ENCODE results near the gene ATP5PD.

ATP5PD gene

GRCh38 chr17:75069783-75070182 lies 23.0 kb upstream of the ATP5PD start:
- Histone ChIP-seq H2AFZ (ENCODE audit: low read depth, low read length) (no peak overlapping the region), H4K20me1 (ENCODE audit: insufficient read depth, low read length) (no peaks in the 10 kb centered on the region), H3K4me1 (ENCODE audit: insufficient read depth, low read length) (peaks cover 31% of the 10 kb centered on the region), H3K27ac (ENCODE audit: low read length) (no peak overlapping the region), H3K79me2 (ENCODE audit: insufficient read depth, low read length) (no peaks in the 10 kb centered on the region), H3K4me3 (ENCODE audit: low read depth in 1 of 2, low read length in 2 of 2) (no peak overlapping the region), H3K36me3 (ENCODE audit: insufficient read depth, low read length) (peaks cover 5% of the 10 kb centered on the region), H3K4me2 (ENCODE audit: insufficient read depth, low read length) (no peak overlapping the region), H3K27me3 (ENCODE audit: insufficient read depth, low read length, poor library complexity) (no peaks in the 10 kb centered on the region), H3K9ac (ENCODE audit: low read depth, low read length) (no peak overlapping the region), H3K9me3 (ENCODE audit: insufficient read depth, low read length, severe bottlenecking) (no peaks in the 10 kb centered on the region)
- ATAC-seq (ENCODE audit: insufficient read depth, low read depth) (no peak), DNase-seq (no peak)
- TF ChIP-seq CTCF (IDR thresholded peaks at IDR 0.05; ENCODE audit: borderline replicate concordance, extremely low read depth, low read length, poor library complexity, severe bottlenecking), result peak; percentile 43
- no peak for TF ChIP-seq EZH2 (IDR thresholded peaks at IDR 0.05; ENCODE audit: borderline replicate concordance, low read depth, low read length, severe bottlenecking)

- H3K4me2 ChIP-seq (ENCODE audit: insufficient read depth, low read length), result no peak overlapping the region
- H3K9ac ChIP-seq (ENCODE audit: low read depth, low read length), result no peak overlapping the region
- no peaks in the 10 kb centered on the region for H3K9me3 ChIP-seq (ENCODE audit: insufficient read depth, low read length, severe bottlenecking)
- no peaks in the 10 kb centered on the region for H3K27me3 ChIP-seq (ENCODE audit: insufficient read depth, low read length, poor library complexity)
- TF ChIP-seq CTCF (IDR thresholded peaks at IDR 0.05; ENCODE audit: borderline replicate concordance, extremely low read depth, low read length, poor library complexity, severe bottlenecking), result no peak
- TF ChIP-seq EZH2 (IDR thresholded peaks at IDR 0.05; ENCODE audit: borderline replicate concordance, low read depth, low read length, severe bottlenecking), result no peak
- H3K36me3 ChIP-seq (ENCODE audit: insufficient read depth, low read length), result peaks cover 16% of the 10 kb centered on the region
- no peak for ATAC-seq (ENCODE audit: insufficient read depth, low read depth)
- no peaks in the 10 kb centered on the region for H3K79me2 ChIP-seq (ENCODE audit: insufficient read depth, low read length)
- no peak overlapping the region for H3K27ac ChIP-seq (ENCODE audit: low read length)
- no peak for DNase-seq
- no peaks in the 10 kb centered on the region for H4K20me1 ChIP-seq (ENCODE audit: insufficient read depth, low read length)
- H2AFZ ChIP-seq (ENCODE audit: low read depth, low read length), result no peak overlapping the region
- H3K4me1 ChIP-seq (ENCODE audit: insufficient read depth, low read length), result peaks cover 31% of the 10 kb centered on the region
- H3K4me3 ChIP-seq (ENCODE audit: low read depth in 1 of 2, low read length in 2 of 2), result no peak overlapping the region
Observed at GRCh38 chr17:75068750-75069149, 22.0 kb upstream of the ATP5PD start.

- Histone ChIP-seq H3K27ac (ENCODE audit: low read length) (peak overlapping the region; percentile 67), H3K79me2 (ENCODE audit: insufficient read depth, low read length) (no peaks in the 10 kb centered on the region), H3K4me3 (ENCODE audit: low read depth in 1 of 2, low read length in 2 of 2) (no peak overlapping the region), H3K4me1 (ENCODE audit: insufficient read depth, low read length) (peaks cover 31% of the 10 kb centered on the region), H3K36me3 (ENCODE audit: insufficient read depth, low read length) (peaks cover 25% of the 10 kb centered on the region), H3K9ac (ENCODE audit: low read depth, low read length) (no peak overlapping the region), H2AFZ (ENCODE audit: low read depth, low read length) (peak overlapping the region; percentile 53; the same call in 1 of the 2 replicates), H3K27me3 (ENCODE audit: insufficient read depth, low read length, poor library complexity) (no peaks in the 10 kb centered on the region), H3K9me3 (ENCODE audit: insufficient read depth, low read length, severe bottlenecking) (no peaks in the 10 kb centered on the region), H3K4me2 (ENCODE audit: insufficient read depth, low read length) (peak overlapping the region; percentile 4; the same call in 1 of the 2 replicates), H4K20me1 (ENCODE audit: insufficient read depth, low read length) (no peaks in the 10 kb centered on the region)
- peak; percentile 86 for DNase-seq
- peak; percentile 98 for ATAC-seq (ENCODE audit: insufficient read depth, low read depth)
- TF ChIP-seq EZH2 (IDR thresholded peaks at IDR 0.05; ENCODE audit: borderline replicate concordance, low read depth, low read length, severe bottlenecking) (no peak), CTCF (IDR thresholded peaks at IDR 0.05; ENCODE audit: borderline replicate concordance, extremely low read depth, low read length, poor library complexity, severe bottlenecking) (no peak)
Observed at GRCh38 chr17:75067856-75068255, 21.1 kb upstream of the ATP5PD start.
